Lower lobe of right lung (tissue), 2 donors: ENCODE data around the gene ENGASE. TPM values are rescaled to one million over a fixed set of nuclear protein-coding genes. Genes with fewer than 3 reads are reported as not detected.

Experiments used
- ATAC-seq, 2 donors: fragments of 200-7000 bp; cut with Tn5 transposase; one replicate each; pipeline ENCODE4 v1.9.1; 2020 to 2022; ENCODE audit warnings: mild to moderate bottlenecking in 2 of 2, moderate library complexity in 2 of 2
- DNase-seq: peaks from one replicate; pipeline ENCODE4 v3.0.0-alpha.2; 2020
- H3K27ac ChIP-seq: fragments of 200-600 bp; one replicate; pipeline ENCODE4 v1.8.0; 2022
- H3K27me3 ChIP-seq: fragments of 200-600 bp; one replicate; pipeline ENCODE4 v1.8.0; 2022; ENCODE audit warnings: low read depth
- H3K36me3 ChIP-seq: fragments of 200-600 bp; one replicate; pipeline ENCODE4 v1.8.0; 2022; ENCODE audit warnings: mild to moderate bottlenecking
- H3K4me1 ChIP-seq: fragments of 200-600 bp; one replicate; pipeline ENCODE4 v1.8.0; 2022
- H3K4me3 ChIP-seq: fragments of 200-600 bp; one replicate; pipeline ENCODE4 v1.8.0; 2022; ENCODE audit warnings: mild to moderate bottlenecking
- H3K9me3 ChIP-seq: fragments of 200-600 bp; one replicate; pipeline ENCODE4 v1.8.0; 2022
- CTCF ChIP-seq: fragments of 200-600 bp; IDR thresholded peaks from one replicate; pipeline ENCODE4 v1.8.0; 2022; ENCODE audit warnings: antibody characterized with exemption, mild to moderate bottlenecking
- intact Hi-C: fragments of 100-400 bp; cut with DNase I; formaldehyde crosslinking; loops from one replicate; pipeline ENCODE4 v1.11.0; 2022
- total RNA-seq: library from RNA; stranded (reverse); fragmentation: NEBNext Ultra II Directional; extraction: Animal tissue kit (Norgen Biotek cat#: 25700); gene quantifications from one replicate; pipeline ENCODE4 v1.2.1, GENCODE V29; 2021
- donor health status: DM: no; HTN: yes; CAD: no; lungs with severe emphysema.

ENGASE gene
- total RNA-seq, 1 donor from 2014 or later = 56.4 TPM

- Histone ChIP-seq H3K4me3 (no peak overlapping the region), H3K36me3 (no peaks in the 10 kb centered on the region), H3K27me3 (peaks cover 22% of the 10 kb centered on the region), H3K9me3 (no peaks in the 10 kb centered on the region), H3K4me1 (peaks cover 17% of the 10 kb centered on the region), H3K27ac (no peak overlapping the region)
- no peak for ATAC-seq
- no peak for TF ChIP-seq CTCF
- DNase-seq = no peak
- intact Hi-C loops = no loop called here
These were observed 44.3 kb downstream of the ENGASE start for GRCh38 chr17:79118924-79119323.

- Histone ChIP-seq H3K4me3 (no peak overlapping the region), H3K4me1 (peaks cover 4% of the 10 kb centered on the region), H3K36me3 (no peaks in the 10 kb centered on the region), H3K27me3 (peaks cover 25% of the 10 kb centered on the region), H3K27ac (no peak overlapping the region), H3K9me3 (no peaks in the 10 kb centered on the region)
- ATAC-seq (no peak), DNase-seq (no peak)
- intact Hi-C loops = no loop called here
- no peak for TF ChIP-seq CTCF
These were observed 45.6 kb downstream of the ENGASE start for GRCh38 chr17:79120259-79120658.

- TF ChIP-seq CTCF = no peak
- peaks cover 45% of the 10 kb centered on the region for H3K27me3 ChIP-seq
These were observed 49.4 kb downstream of the ENGASE start for GRCh38 chr17:79123988-79124387.

GRCh38 chr17:79124513-79125209 lies 50.0 kb downstream of the ENGASE start:
- ATAC-seq = no peak
- H3K9me3 ChIP-seq = no peaks in the 10 kb centered on the region

More at GRCh38 chr17:79123988-79124387, 49.4 kb downstream of the ENGASE start:
- ATAC-seq = no peak
- H3K4me1 ChIP-seq = no peaks in the 10 kb centered on the region
- intact Hi-C loops = no loop called here
- no peak for DNase-seq
- no peak overlapping the region for H3K4me3 ChIP-seq
- H3K9me3 ChIP-seq = no peaks in the 10 kb centered on the region
- H3K27ac ChIP-seq = no peak overlapping the region
- H3K36me3 ChIP-seq = no peaks in the 10 kb centered on the region

GRCh38 chr17:79125503-79125902 lies 50.9 kb downstream of the ENGASE start:
- Histone ChIP-seq H3K27ac (no peak overlapping the region), H3K9me3 (no peaks in the 10 kb centered on the region), H3K36me3 (no peaks in the 10 kb centered on the region), H3K4me3 (no peak overlapping the region), H3K4me1 (no peaks in the 10 kb centered on the region), H3K27me3 (peaks cover 42% of the 10 kb centered on the region)
- DNase-seq (no peak), ATAC-seq (no peak)
- TF ChIP-seq CTCF = no peak
- intact Hi-C loops = no loop called here

More at GRCh38 chr17:79124513-79125209, 50.0 kb downstream of the ENGASE start:
- intact Hi-C loops = no loop called here
- no peaks in the 10 kb centered on the region for H3K36me3 ChIP-seq
- H3K27ac ChIP-seq = no peak overlapping the region
- no peak for TF ChIP-seq CTCF
- H3K4me1 ChIP-seq = no peaks in the 10 kb centered on the region
- no peak overlapping the region for H3K4me3 ChIP-seq
- DNase-seq = no peak
- H3K27me3 ChIP-seq = peaks cover 42% of the 10 kb centered on the region
